OCI-LY7 (cell line): ENCODE data around the gene YEATS4. TPM values are rescaled to one million over a fixed set of nuclear protein-coding genes. Genes with fewer than 3 reads are reported as not detected.

Experiments
- BruUV-seq: library from RNA; stranded (reverse); fragments of 400-500 nt; replicated peaks from 2 replicates; lab custom pipeline; 2021; lab: Mats Ljungman, UMichigan
- CTCF ChIA-PET: fragments of 300-600 bp; sonication (Branson Sonifier 250); formaldehyde crosslinking; loops from one replicate; lab custom pipeline; 2022; ENCODE audit warnings: antibody characterized with exemption; ENCODE audit not compliant: unreplicated experiment; lab: Charles Lee
- POLR2A ChIA-PET: fragments of 300-600 bp; sonication (Branson Sonifier 250); formaldehyde crosslinking; loops from one replicate; lab custom pipeline; 2022; ENCODE audit warnings: antibody characterized with exemption; lab: Charles Lee
- DNase-seq: peaks from one replicate; pipeline ENCODE4 v3.0.0-alpha.2; 2015; ENCODE audit warnings: low spot score
- H2AFZ ChIP-seq: fragments of 200-600 bp; sonication (generic), shearing (Covaris generic); 2 replicates; pipeline ENCODE4 v1.6.1; 2014; ENCODE audit warnings: mild to moderate bottlenecking, antibody characterized with exemption, low read length, moderate library complexity
- H3K27ac ChIP-seq: fragments of 200-600 bp; sonication (generic); 2 replicates; pipeline ENCODE4 v1.5.1; 2014; ENCODE audit warnings: mixed run types, low read depth, mild to moderate bottlenecking, moderate library complexity, low read length, inconsistent platforms; ENCODE audit not compliant: poor library complexity, severe bottlenecking
- H3K36me3 ChIP-seq: fragments of 200-600 bp; sonication (generic); 2 replicates; pipeline ENCODE4 v1.6.1; 2014; ENCODE audit warnings: mild to moderate bottlenecking, antibody characterized with exemption, low read length, moderate library complexity, mixed read lengths; ENCODE audit not compliant: insufficient read depth
- H3K4me1 ChIP-seq: fragments of 200-600 bp; sonication (generic); 2 replicates; pipeline ENCODE4 v1.5.1; 2014; ENCODE audit warnings: mild to moderate bottlenecking, low read length; ENCODE audit not compliant: insufficient read depth, poor library complexity, severe bottlenecking
- H3K4me2 ChIP-seq: fragments of 200-600 bp; sonication (generic); 2 replicates; pipeline ENCODE4 v1.6.1; 2014; ENCODE audit warnings: mild to moderate bottlenecking, low read length
- H3K4me3 ChIP-seq: fragments of 200-600 bp; sonication (generic); 2 replicates; pipeline ENCODE4 v1.5.1; 2014; ENCODE audit warnings: mild to moderate bottlenecking, low read depth, low read length; ENCODE audit not compliant: poor library complexity, severe bottlenecking
- H3K79me2 ChIP-seq: fragments of 200-600 bp; sonication (generic); 2 replicates; pipeline ENCODE4 v1.6.1; 2016; ENCODE audit warnings: low read depth, mild to moderate bottlenecking, low read length, moderate library complexity, mixed read lengths; ENCODE audit not compliant: insufficient read depth
- H3K9me2 ChIP-seq: fragments of 200-600 bp; sonication (generic); 2 replicates; pipeline ENCODE4 v1.6.1; 2016; ENCODE audit warnings: mild to moderate bottlenecking, low read length, mixed read lengths; ENCODE audit not compliant: insufficient read depth
- H3K9me3 ChIP-seq: fragments of 200-600 bp; sonication (generic); 2 replicates; pipeline ENCODE4 v1.6.1; 2014; ENCODE audit warnings: mild to moderate bottlenecking, mixed run types, low read length, mixed read lengths
- H4K20me1 ChIP-seq: fragments of 200-600 bp; sonication (generic); 2 replicates; pipeline ENCODE4 v1.6.1; 2014; ENCODE audit warnings: mild to moderate bottlenecking, antibody characterized with exemption, low read length, moderate library complexity, mixed read lengths; ENCODE audit not compliant: insufficient read depth
- EZH2phosphoT487 ChIP-seq: fragments of 200-600 bp; sonication (generic); IDR thresholded peaks from 2 replicates; pipeline ENCODE4 v1.6.1; 2018; ENCODE audit warnings: low read depth, borderline replicate concordance, mild to moderate bottlenecking, mixed run types, antibody characterized with exemption, low read length, moderate library complexity, mixed read lengths
- intact Hi-C: fragments of 100-400 bp; cut with micrococcal nuclease; formaldehyde crosslinking; loops from one replicate; pipeline ENCODE4 v1.10.0; 2022; ENCODE audit not compliant: unreplicated experiment
- total RNA-seq, 2 experiments: library from RNA; depleted of rRNA in 1 of 2; stranded (reverse); fragments of >200 nt in 1 of 2; shearing (Covaris generic) in 1 of 2; gene quantifications; 2 replicates each; pipeline ENCODE4 v1.2.3, GENCODE V29; 2014 to 2022
- TF ChIP-seq, protein P1 (sequence below): fragments of 200-600 bp; sonication (generic); conservative IDR thresholded peaks from 2 replicates; pipeline ENCODE4 v1.5.1; 2014; ENCODE audit warnings: mild to moderate bottlenecking, antibody characterized with exemption, low read length, moderate library complexity, mixed read lengths

Gene YEATS4
- total RNA-seq, 2 experiments from 2014 or later = 80.4 to 122 TPM

- no peaks in the 10 kb centered on the region for H3K79me2 ChIP-seq
Observed at GRCh38 chr12:69328426-69328825, 31.1 kb upstream of the YEATS4 start.

DNA sequence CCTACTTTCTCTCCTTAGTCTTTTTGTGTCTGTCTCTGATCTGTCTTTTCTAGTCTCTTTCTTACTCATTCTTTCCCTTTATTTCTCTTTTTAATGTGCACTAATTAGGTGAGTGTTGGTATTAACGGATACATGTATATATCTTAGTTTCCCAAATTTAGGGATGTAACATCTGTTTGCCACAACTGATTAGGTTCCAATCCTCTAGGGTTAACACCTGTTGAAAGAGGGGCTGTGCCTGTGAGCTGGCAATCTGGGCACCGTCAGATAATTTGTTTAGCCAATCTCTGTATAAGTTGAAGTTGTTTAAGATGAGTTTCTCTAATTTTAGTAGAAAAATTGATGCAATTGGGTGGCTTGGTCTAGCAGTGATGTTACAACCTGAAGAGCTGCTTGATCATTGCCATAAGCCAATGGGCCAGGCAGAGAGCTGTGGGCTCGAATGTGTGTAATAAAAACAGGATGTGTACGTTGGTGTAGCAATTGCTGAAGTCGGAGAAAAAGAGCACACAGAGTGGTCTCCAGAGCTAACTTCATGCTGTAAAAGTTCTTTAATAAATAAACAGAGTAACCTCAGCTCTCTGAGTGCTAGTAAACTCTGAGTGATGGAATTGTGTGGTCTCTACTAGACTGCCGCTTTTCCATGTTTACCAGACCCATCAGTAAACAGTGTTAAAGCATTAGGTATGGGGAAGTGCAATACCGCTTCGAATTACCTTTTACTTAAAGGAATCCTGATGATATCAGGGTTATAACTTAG is 29.7 kb upstream of the YEATS4 start:
- Histone ChIP-seq H3K4me2 (peak overlapping the region; percentile 79), H3K9me3 (no peaks in the 10 kb centered on the region), H3K4me1 (peaks cover 32% of the 10 kb centered on the region), H3K4me3 (peak overlapping the region; percentile 61), H3K27ac (peak overlapping the region; percentile 69), H2AFZ (peak overlapping the region; percentile 98), H4K20me1 (no peaks in the 10 kb centered on the region), H3K79me2 (no peaks in the 10 kb centered on the region), H3K9me2 (no peaks in the 10 kb centered on the region), H3K36me3 (no peaks in the 10 kb centered on the region)
- ChIA-PET POLR2A (interaction anchor here (1.1 to 3.0 kb wide), 5 partner anchors 9 to 141 kb away, joined by 3 to 19 read pairs (median 14); partner anchors contain the start of gene FRS2), CTCF (no interaction called here)
- BruUV-seq = TSS peak; percentile 94
- intact Hi-C loops = loop anchor here (2.0 kb wide), 1 partner anchor 39 kb away; no protein-coding TSS in a partner anchor
- no peak for TF ChIP-seq EZH2phosphoT487
- TF ChIP-seq, protein P1, sequence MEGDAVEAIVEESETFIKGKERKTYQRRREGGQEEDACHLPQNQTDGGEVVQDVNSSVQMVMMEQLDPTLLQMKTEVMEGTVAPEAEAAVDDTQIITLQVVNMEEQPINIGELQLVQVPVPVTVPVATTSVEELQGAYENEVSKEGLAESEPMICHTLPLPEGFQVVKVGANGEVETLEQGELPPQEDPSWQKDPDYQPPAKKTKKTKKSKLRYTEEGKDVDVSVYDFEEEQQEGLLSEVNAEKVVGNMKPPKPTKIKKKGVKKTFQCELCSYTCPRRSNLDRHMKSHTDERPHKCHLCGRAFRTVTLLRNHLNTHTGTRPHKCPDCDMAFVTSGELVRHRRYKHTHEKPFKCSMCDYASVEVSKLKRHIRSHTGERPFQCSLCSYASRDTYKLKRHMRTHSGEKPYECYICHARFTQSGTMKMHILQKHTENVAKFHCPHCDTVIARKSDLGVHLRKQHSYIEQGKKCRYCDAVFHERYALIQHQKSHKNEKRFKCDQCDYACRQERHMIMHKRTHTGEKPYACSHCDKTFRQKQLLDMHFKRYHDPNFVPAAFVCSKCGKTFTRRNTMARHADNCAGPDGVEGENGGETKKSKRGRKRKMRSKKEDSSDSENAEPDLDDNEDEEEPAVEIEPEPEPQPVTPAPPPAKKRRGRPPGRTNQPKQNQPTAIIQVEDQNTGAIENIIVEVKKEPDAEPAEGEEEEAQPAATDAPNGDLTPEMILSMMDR = no peak
- DNase-seq = peak; percentile 47

More at GRCh38 chr12:69328426-69328825, 31.1 kb upstream of the YEATS4 start:
- TF ChIP-seq EZH2phosphoT487 = no peak
- TF ChIP-seq, protein P1 = no peak
- Histone ChIP-seq H3K27ac (no peak overlapping the region), H3K4me1 (peaks cover 32% of the 10 kb centered on the region), H2AFZ (peak overlapping the region; percentile 98), H4K20me1 (no peaks in the 10 kb centered on the region), H3K9me3 (no peaks in the 10 kb centered on the region), H3K4me3 (no peak overlapping the region), H3K36me3 (no peaks in the 10 kb centered on the region), H3K9me2 (no peaks in the 10 kb centered on the region), H3K4me2 (peak overlapping the region; percentile 79)
- POLR2A ChIA-PET = no interaction called here
- intact Hi-C loops = loop anchor here (2.0 kb wide), 1 partner anchor 38 kb away; no protein-coding TSS in a partner anchor
- CTCF ChIA-PET = no interaction called here
- BruUV-seq = no TSS peak
- DNase-seq = no peak
